ENCODE data around the gene MGAT5.

The MGAT5 gene

DNA sequence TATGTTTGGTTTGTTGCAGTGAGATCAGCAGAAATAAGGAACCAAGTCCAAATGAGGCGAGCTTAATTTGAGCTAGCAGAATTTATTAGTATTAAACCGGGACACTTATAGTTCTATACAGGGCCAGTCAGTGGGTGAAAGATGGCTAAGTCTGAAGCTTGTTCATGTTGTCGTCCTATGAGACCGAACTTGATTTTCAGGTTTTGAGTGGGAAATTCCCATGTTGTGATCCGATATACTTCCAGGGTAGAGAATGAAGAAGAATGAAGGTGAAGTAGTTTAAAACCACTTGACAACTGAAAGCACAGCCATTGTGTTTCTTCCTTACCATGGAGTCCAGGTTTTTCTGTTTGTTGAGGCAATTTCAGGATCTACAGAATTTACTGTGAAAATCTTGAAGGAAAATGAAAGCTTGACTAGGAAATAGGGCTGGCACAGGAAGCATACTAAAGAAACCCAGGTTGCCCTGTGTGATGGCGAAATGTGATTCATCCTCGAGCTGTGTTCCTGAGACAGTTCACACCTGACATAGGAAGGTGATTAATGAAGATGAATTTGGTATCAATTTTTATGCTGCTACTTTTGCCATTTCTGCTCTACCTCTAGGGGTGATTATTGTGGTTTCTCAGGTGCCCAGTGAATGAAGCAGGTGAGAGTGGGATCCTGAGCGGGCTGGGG lies 37.6 kb upstream of the MGAT5 start:
- DNase-seq (ENCODE audit: low read depth) = no peak
- H3K4me3 ChIP-seq (ENCODE audit: low read depth, low read length) = no peak overlapping the region
- TF ChIP-seq, protein P1, sequence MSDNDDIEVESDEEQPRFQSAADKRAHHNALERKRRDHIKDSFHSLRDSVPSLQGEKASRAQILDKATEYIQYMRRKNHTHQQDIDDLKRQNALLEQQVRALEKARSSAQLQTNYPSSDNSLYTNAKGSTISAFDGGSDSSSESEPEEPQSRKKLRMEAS (IDR thresholded peaks at IDR 0.05; ENCODE audit: low read depth, low read length) = no peak
- TF ChIP-seq, protein P2, sequence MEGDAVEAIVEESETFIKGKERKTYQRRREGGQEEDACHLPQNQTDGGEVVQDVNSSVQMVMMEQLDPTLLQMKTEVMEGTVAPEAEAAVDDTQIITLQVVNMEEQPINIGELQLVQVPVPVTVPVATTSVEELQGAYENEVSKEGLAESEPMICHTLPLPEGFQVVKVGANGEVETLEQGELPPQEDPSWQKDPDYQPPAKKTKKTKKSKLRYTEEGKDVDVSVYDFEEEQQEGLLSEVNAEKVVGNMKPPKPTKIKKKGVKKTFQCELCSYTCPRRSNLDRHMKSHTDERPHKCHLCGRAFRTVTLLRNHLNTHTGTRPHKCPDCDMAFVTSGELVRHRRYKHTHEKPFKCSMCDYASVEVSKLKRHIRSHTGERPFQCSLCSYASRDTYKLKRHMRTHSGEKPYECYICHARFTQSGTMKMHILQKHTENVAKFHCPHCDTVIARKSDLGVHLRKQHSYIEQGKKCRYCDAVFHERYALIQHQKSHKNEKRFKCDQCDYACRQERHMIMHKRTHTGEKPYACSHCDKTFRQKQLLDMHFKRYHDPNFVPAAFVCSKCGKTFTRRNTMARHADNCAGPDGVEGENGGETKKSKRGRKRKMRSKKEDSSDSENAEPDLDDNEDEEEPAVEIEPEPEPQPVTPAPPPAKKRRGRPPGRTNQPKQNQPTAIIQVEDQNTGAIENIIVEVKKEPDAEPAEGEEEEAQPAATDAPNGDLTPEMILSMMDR (IDR thresholded peaks at IDR 0.05; ENCODE audit: low read depth, low read length) = no peak
- TF ChIP-seq POLR2A (IDR thresholded peaks at IDR 0.05; ENCODE audit: extremely low read depth, insufficient read length) = no peak
- TF ChIP-seq MYC (IDR thresholded peaks at IDR 0.05; ENCODE audit: low read depth, low read length) = no peak

- DNase-seq (ENCODE audit: low read depth) = no peak
- no peak overlapping the region for H3K4me3 ChIP-seq (ENCODE audit: low read depth, low read length)
- TF ChIP-seq, protein P2 (IDR thresholded peaks at IDR 0.05; ENCODE audit: low read depth, low read length) = no peak
- TF ChIP-seq, protein P1 (IDR thresholded peaks at IDR 0.05; ENCODE audit: low read depth, low read length) = no peak
- TF ChIP-seq POLR2A (IDR thresholded peaks at IDR 0.05; ENCODE audit: extremely low read depth, insufficient read length) (no peak), MYC (IDR thresholded peaks at IDR 0.05; ENCODE audit: low read depth, low read length) (no peak)
Measured at GRCh38 chr2:134217351-134217750, 36.5 kb upstream of the MGAT5 start.

DNA sequence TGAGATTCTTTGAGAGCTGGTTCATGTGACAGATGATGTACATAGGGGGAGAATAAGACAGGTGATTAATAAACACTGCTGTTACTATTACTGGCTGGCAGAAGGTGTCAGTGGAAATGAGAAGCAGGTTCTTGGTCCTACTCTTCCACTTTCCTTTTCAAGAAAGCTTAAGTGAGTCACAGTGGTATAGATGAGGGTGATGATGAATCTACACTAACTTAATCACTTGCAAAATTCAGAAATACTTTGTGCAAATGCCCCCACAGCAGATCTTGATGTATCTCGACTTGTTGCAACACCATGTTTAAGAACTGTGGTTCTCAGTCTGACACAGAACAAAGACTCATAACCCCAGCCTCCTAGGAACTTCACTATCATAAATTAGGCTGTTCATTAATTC lies 35.9 kb upstream of the MGAT5 start:
- DNase-seq (ENCODE audit: low read depth) = peak; percentile 70
- TF ChIP-seq, protein P1 (IDR thresholded peaks at IDR 0.05; ENCODE audit: low read depth, low read length) = no peak
- no peak overlapping the region for H3K4me3 ChIP-seq (ENCODE audit: low read depth, low read length)

DNA sequence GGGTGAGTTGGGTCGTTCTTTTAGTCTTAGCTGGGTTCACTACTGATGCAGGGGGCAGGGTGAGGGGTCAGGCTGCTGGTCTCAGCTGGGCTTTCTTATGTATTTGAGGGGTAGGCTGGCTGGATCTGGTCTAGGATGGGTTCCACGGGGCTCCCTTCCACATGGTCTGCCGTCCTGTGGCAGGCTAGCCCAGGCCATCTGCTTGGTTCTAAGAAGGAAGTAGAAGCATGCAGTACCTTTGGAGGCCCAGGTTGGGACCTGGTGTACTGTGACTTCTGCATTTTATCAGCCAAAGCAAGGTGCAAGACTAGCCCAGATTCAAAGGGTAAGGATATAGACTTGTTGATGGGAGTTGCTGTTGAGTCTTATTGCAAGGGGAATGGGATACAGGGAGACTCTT lies 35.5 kb upstream of the MGAT5 start:
- TF ChIP-seq, protein P2 (IDR thresholded peaks at IDR 0.05; ENCODE audit: low read depth, low read length) = no peak
- TF ChIP-seq MYC (IDR thresholded peaks at IDR 0.05; ENCODE audit: low read depth, low read length) (no peak), POLR2A (IDR thresholded peaks at IDR 0.05; ENCODE audit: extremely low read depth, insufficient read length) (no peak)
- TF ChIP-seq, protein P1 (IDR thresholded peaks at IDR 0.05; ENCODE audit: low read depth, low read length) = no peak
- no peak overlapping the region for H3K4me3 ChIP-seq (ENCODE audit: low read depth, low read length)
- DNase-seq (ENCODE audit: low read depth) = peak; percentile 54

GRCh38 chr2:134218930-134219658 lies 34.8 kb upstream of the MGAT5 start:
- H3K4me3 ChIP-seq (ENCODE audit: low read depth, low read length) = no peak overlapping the region
- DNase-seq (ENCODE audit: low read depth) = peak; percentile 71
- TF ChIP-seq, protein P1 (IDR thresholded peaks at IDR 0.05; ENCODE audit: low read depth, low read length) = no peak
- TF ChIP-seq MYC (IDR thresholded peaks at IDR 0.05; ENCODE audit: low read depth, low read length) (no peak), POLR2A (IDR thresholded peaks at IDR 0.05; ENCODE audit: extremely low read depth, insufficient read length) (no peak)
- TF ChIP-seq, protein P2 (IDR thresholded peaks at IDR 0.05; ENCODE audit: low read depth, low read length) = no peak

DNA sequence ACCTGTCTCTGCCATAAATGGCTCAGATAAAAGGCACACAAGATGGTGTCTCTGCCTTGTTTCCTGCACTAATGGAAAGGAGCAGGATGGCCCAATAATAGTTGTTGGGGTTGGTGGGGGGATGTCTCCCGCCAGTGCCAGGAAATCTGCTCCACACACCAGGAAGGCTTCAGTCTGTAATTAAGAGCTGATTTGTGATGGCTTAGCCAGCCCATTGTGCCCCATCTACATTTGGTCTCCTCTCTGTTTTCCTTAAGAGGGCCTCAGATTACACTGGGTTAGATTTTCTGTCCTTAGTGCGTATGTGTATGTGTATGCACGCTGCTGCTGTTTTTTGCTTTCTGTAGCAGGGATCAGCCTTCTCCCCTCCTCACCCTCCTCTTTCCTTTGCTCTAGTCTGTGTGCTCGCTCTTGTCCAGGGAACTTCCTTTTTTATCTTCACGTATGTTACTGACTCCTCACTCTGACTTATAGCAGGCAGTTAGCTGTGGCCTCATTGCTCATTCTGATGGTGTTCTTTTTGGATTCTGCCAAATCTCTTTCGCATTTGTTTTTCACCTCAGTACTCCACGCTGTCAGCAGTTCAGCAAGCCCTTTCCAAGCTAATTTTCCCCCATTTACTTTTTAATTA lies 33.4 kb upstream of the MGAT5 start:
- H3K4me3 ChIP-seq (ENCODE audit: low read depth, low read length) = no peak overlapping the region
- TF ChIP-seq POLR2A (IDR thresholded peaks at IDR 0.05; ENCODE audit: extremely low read depth, insufficient read length) (no peak), MYC (IDR thresholded peaks at IDR 0.05; ENCODE audit: low read depth, low read length) (no peak)
- TF ChIP-seq, protein P2 (IDR thresholded peaks at IDR 0.05; ENCODE audit: low read depth, low read length) = no peak
- TF ChIP-seq, protein P1 (IDR thresholded peaks at IDR 0.05; ENCODE audit: low read depth, low read length) = no peak
- DNase-seq (ENCODE audit: low read depth) = peak; percentile 58

Measured in NB4 (cell line).